HCT116 (cell line): Measurements from ENCODE around the gene TXLNB. TPM values are rescaled to one million over a fixed set of nuclear protein-coding genes. Genes with fewer than 3 reads are reported as not detected.

ENCODE experiments used
- ATAC-seq: fragments of 200-7000 bp; cut with Tn5 transposase; 2 replicates; pipeline ENCODE4 v1.9.1; 2020; ENCODE audit warnings: mild to moderate bottlenecking, moderate library complexity
- BruUV-seq: library from RNA; stranded (reverse); fragments of 400-500 nt; replicated peaks from 2 replicates; lab custom pipeline; 2021; lab: Mats Ljungman, UMichigan
- CTCF ChIA-PET: fragments of 300-600 bp; sonication (Branson Sonifier 250); formaldehyde crosslinking; loops from one replicate; lab custom pipeline; 2021; ENCODE audit warnings: antibody characterized with exemption; lab: Charles Lee
- POLR2A ChIA-PET: fragments of 300-600, 350-600 bp; sonication (Branson Sonifier 250); formaldehyde crosslinking; loops from one replicate; lab custom pipeline; 2021; ENCODE audit warnings: antibody characterized with exemption; lab: Charles Lee
- RAD21 ChIA-PET, 2 experiments: fragments of 300-600 bp; sonication (Branson Sonifier 250); formaldehyde crosslinking; loops; one replicate each; lab custom pipeline; 2023; ENCODE audit warnings: low total read pairs in 2 of 2; ENCODE audit not compliant: uncharacterized antibody in 2 of 2, unreplicated experiment in 2 of 2, low non-redundant PET in 1 of 2; lab: Charles Lee
- DNase-seq: peaks from one replicate; pipeline ENCODE4 v3.0.0-alpha.2; 2010; ENCODE audit warnings: low read depth, low spot score
- H2AFZ ChIP-seq: fragments of 200-600 bp; shearing (Covaris generic), sonication (generic); 2 replicates; pipeline ENCODE4 v1.6.1; 2017; ENCODE audit warnings: low read depth, mixed run types, mixed read lengths, antibody characterized with exemption, low read length; ENCODE audit not compliant: poor library complexity, severe bottlenecking
- H3K27ac ChIP-seq: 2 replicates; pipeline ENCODE4 v1.5.1; 2012; ENCODE audit warnings: low read depth, low read length
- H3K27me3 ChIP-seq: fragments of 200-600 bp; sonication (generic); 2 replicates; pipeline ENCODE4 v1.6.1; 2016; ENCODE audit warnings: mixed run types, low read length, mixed read lengths; ENCODE audit not compliant: insufficient read depth
- H3K36me3 ChIP-seq, 2 experiments: fragments of 200-500 bp in 1 of 2; fragments of 200-600 bp in 1 of 2; sonication (Bioruptor generic) in 1 of 2; sonication (generic) in 1 of 2; 2 replicates each; pipeline versions ENCODE4 v1.5.1 to v1.6.1; 2014 to 2016; ENCODE audit warnings: low read length in 2 of 2, inconsistent platforms in 1 of 2, mixed read lengths in 1 of 2, mixed run types in 1 of 2; ENCODE audit not compliant: insufficient read depth in 2 of 2, control insufficient read depth in 1 of 2
- H3K4me1 ChIP-seq, 2 experiments: fragments of 200-600 bp in 1 of 2; sonication (generic) in 1 of 2; 2 replicates each; pipeline versions ENCODE4 v1.5.1 to v1.6.1; 2012 to 2017; ENCODE audit warnings: low read length in 2 of 2, inconsistent platforms in 1 of 2, mild to moderate bottlenecking in 1 of 2, mixed read lengths in 1 of 2, mixed run types in 1 of 2, moderate library complexity in 1 of 2; ENCODE audit not compliant: insufficient read depth in 2 of 2, control insufficient read depth in 1 of 2
- H3K4me2 ChIP-seq: fragments of 200-600 bp; sonication (generic); 2 replicates; pipeline ENCODE4 v1.6.1; 2017; ENCODE audit warnings: mixed run types, low read length, mixed read lengths
- H3K4me3 ChIP-seq, 2 experiments: fragments of 200-600 bp in 1 of 2; sonication (generic) in 1 of 2; replicated peaks in 1 of 2; 2 replicates each; pipeline ENCODE4 v1.5.1; 2011 to 2016; ENCODE audit warnings: low read length in 2 of 2, control low read depth in 1 of 2, low read depth in 1 of 2, mild to moderate bottlenecking in 1 of 2, mixed read lengths in 1 of 2, mixed run types in 1 of 2
- H3K79me2 ChIP-seq: fragments of 200-600 bp; sonication (generic); 2 replicates; pipeline ENCODE4 v1.6.1; 2017; ENCODE audit warnings: mild to moderate bottlenecking, mixed run types, low read length, moderate library complexity, mixed read lengths; ENCODE audit not compliant: insufficient read depth
- H3K9ac ChIP-seq: fragments of 200-600 bp; sonication (generic); 2 replicates; pipeline ENCODE4 v1.6.1; 2016; ENCODE audit warnings: low read length, mixed read lengths
- H3K9me2 ChIP-seq: fragments of 200-600 bp; sonication (generic), shearing (Covaris generic); 2 replicates; pipeline ENCODE4 v1.6.1; 2017; ENCODE audit warnings: mixed run types, mild to moderate bottlenecking, moderate library complexity; ENCODE audit not compliant: insufficient read depth
- H3K9me3 ChIP-seq, 2 experiments: fragments of 200-500 bp in 1 of 2; fragments of 200-600 bp in 1 of 2; sonication (Bioruptor generic) in 1 of 2; sonication (generic) in 1 of 2; 2 replicates each; pipeline ENCODE4 v1.6.1; 2014 to 2017; ENCODE audit warnings: low read length in 2 of 2, mixed read lengths in 2 of 2, inconsistent platforms in 1 of 2, low read depth in 1 of 2, mild to moderate bottlenecking in 1 of 2, mixed run types in 1 of 2, moderate library complexity in 1 of 2; ENCODE audit not compliant: control insufficient read depth in 1 of 2, insufficient read depth in 1 of 2
- H4K20me1 ChIP-seq: fragments of 200-600 bp; sonication (generic), shearing (Covaris generic); 2 replicates; pipeline ENCODE4 v1.6.1; 2017; ENCODE audit warnings: mixed run types, mild to moderate bottlenecking, moderate library complexity; ENCODE audit not compliant: insufficient read depth
- CBX3 ChIP-seq: IDR thresholded peaks from 2 replicates; pipeline ENCODE4 v1.6.1; 2012; ENCODE audit warnings: low read depth
- EGR1 ChIP-seq: IDR thresholded peaks from 2 replicates; pipeline ENCODE4 v1.6.1; 2012; ENCODE audit warnings: low read depth
- ELF1 ChIP-seq: IDR thresholded peaks from 2 replicates; pipeline ENCODE4 v1.6.1; 2012; ENCODE audit warnings: low read depth, borderline replicate concordance
- EZH2phosphoT487 ChIP-seq: fragments of 200-600 bp; IDR thresholded peaks from 2 replicates; pipeline ENCODE4 v1.6.1; 2018; ENCODE audit warnings: antibody characterized with exemption, borderline replicate concordance
- FOSL1 ChIP-seq: IDR thresholded peaks from 2 replicates; pipeline ENCODE4 v1.6.1; 2012; ENCODE audit warnings: low read depth
- JUND ChIP-seq: IDR thresholded peaks from 2 replicates; pipeline ENCODE4 v1.6.1; 2012
- POLR2A ChIP-seq: IDR thresholded peaks from 2 replicates; pipeline ENCODE4 v1.7.0; 2011; ENCODE audit warnings: borderline replicate concordance; ENCODE audit not compliant: insufficient read depth, insufficient read length; ENCODE audit errors: extremely low read depth
- SIN3A ChIP-seq: IDR thresholded peaks from 2 replicates; pipeline ENCODE4 v1.6.1; 2012; ENCODE audit warnings: low read depth
- SP1 ChIP-seq: IDR thresholded peaks from 2 replicates; pipeline ENCODE4 v1.6.1; 2012; ENCODE audit warnings: low read depth
- SRF ChIP-seq: IDR thresholded peaks from 2 replicates; pipeline ENCODE4 v1.6.1; 2012; ENCODE audit warnings: low read depth
- TCF7L2 ChIP-seq: IDR thresholded peaks from 2 replicates; pipeline ENCODE4 v1.7.0; 2011; ENCODE audit warnings: borderline replicate concordance, inconsistent platforms; ENCODE audit not compliant: insufficient read depth, insufficient read length; ENCODE audit errors: extremely low read depth
- YY1 ChIP-seq: IDR thresholded peaks from 2 replicates; pipeline ENCODE4 v1.6.1; 2011; ENCODE audit warnings: low read length, low read depth, moderate library complexity, mild to moderate bottlenecking; ENCODE audit not compliant: insufficient replicate concordance; ENCODE audit errors: extremely low read depth
- ZBTB33 ChIP-seq: IDR thresholded peaks from 2 replicates; pipeline ENCODE4 v1.6.1; 2011; ENCODE audit warnings: mild to moderate bottlenecking, low read length, moderate library complexity; ENCODE audit not compliant: insufficient replicate concordance; ENCODE audit errors: extremely low read depth
- ZNF274 ChIP-seq: fragments of 200-500 bp; sonication (Bioruptor generic); IDR thresholded peaks from 2 replicates; pipeline ENCODE4 v1.6.1; 2014; ENCODE audit warnings: mild to moderate bottlenecking, low read depth, low read length, inconsistent platforms
- intact Hi-C: fragments of 100-400 bp; cut with micrococcal nuclease; formaldehyde crosslinking; loops from 2 replicates; pipeline ENCODE4 v1.10.0; 2022
- total RNA-seq: library from RNA; stranded (reverse); gene quantifications from one replicate; pipeline ENCODE4 v1.2.1, GENCODE V29; 2021; ENCODE audit not compliant: unreplicated experiment
- TF ChIP-seq, protein P1 (sequence below): IDR thresholded peaks from 2 replicates; pipeline ENCODE4 v1.6.1; 2012; ENCODE audit warnings: low read depth

TXLNB gene
- total RNA-seq, 1 experiment from 2014 or later = 0.05 TPM

GRCh38 chr6:139311831-139312230, 20.0 kb upstream of the TXLNB start:
- Histone ChIP-seq H3K4me1 (no peaks in the 10 kb centered on the region), H3K27ac (no peak overlapping the region), H3K9me3 (no peaks in the 10 kb centered on the region), H3K9me2 (no peaks in the 10 kb centered on the region), H3K9ac (no peak overlapping the region), H3K36me3 (no peaks in the 10 kb centered on the region), H4K20me1 (no peaks in the 10 kb centered on the region), H2AFZ (no peak overlapping the region), H3K4me2 (no peak overlapping the region), H3K4me3 (no peak overlapping the region), H3K27me3 (no peaks in the 10 kb centered on the region), H3K79me2 (no peaks in the 10 kb centered on the region)
- ChIA-PET CTCF (no interaction called here), RAD21 (no interaction called here), POLR2A (no interaction called here)
- DNase-seq (no peak), ATAC-seq (no peak)
- BruUV-seq = no TSS peak
- intact Hi-C loops = no loop called here
- TF ChIP-seq SRF (no peak), CBX3 (no peak), FOSL1 (no peak), ELF1 (no peak), EGR1 (no peak), POLR2A (no peak), TCF7L2 (no peak), EZH2phosphoT487 (no peak), ZBTB33 (no peak), ZNF274 (no peak), YY1 (no peak), SIN3A (no peak), JUND (no peak), SP1 (no peak)
- TF ChIP-seq, protein P1, sequence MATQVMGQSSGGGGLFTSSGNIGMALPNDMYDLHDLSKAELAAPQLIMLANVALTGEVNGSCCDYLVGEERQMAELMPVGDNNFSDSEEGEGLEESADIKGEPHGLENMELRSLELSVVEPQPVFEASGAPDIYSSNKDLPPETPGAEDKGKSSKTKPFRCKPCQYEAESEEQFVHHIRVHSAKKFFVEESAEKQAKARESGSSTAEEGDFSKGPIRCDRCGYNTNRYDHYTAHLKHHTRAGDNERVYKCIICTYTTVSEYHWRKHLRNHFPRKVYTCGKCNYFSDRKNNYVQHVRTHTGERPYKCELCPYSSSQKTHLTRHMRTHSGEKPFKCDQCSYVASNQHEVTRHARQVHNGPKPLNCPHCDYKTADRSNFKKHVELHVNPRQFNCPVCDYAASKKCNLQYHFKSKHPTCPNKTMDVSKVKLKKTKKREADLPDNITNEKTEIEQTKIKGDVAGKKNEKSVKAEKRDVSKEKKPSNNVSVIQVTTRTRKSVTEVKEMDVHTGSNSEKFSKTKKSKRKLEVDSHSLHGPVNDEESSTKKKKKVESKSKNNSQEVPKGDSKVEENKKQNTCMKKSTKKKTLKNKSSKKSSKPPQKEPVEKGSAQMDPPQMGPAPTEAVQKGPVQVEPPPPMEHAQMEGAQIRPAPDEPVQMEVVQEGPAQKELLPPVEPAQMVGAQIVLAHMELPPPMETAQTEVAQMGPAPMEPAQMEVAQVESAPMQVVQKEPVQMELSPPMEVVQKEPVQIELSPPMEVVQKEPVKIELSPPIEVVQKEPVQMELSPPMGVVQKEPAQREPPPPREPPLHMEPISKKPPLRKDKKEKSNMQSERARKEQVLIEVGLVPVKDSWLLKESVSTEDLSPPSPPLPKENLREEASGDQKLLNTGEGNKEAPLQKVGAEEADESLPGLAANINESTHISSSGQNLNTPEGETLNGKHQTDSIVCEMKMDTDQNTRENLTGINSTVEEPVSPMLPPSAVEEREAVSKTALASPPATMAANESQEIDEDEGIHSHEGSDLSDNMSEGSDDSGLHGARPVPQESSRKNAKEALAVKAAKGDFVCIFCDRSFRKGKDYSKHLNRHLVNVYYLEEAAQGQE = no peak
